Renal cortex interstitium (tissue), 11 donors: ENCODE results near the gene MRPL36. TPM values are rescaled to one million over a fixed set of nuclear protein-coding genes. Genes with fewer than 3 reads are reported as not detected.
"Not testable (repeated sequence)": the region's sequence is repeated elsewhere in the genome, so short reads cannot be mapped to it uniquely, and the experiment has no call there.

Experiments
- DNase-seq, 11 donors: peaks; one replicate each; pipeline ENCODE4 v3.0.0-alpha.2; 2013; ENCODE audit warnings: low read depth in 9 of 11, low spot score in 4 of 11; ENCODE audit errors: extremely low read depth in 1 of 11
- polyA plus RNA-seq, 3 donors: library from polyadenylated mRNA; unstranded; fragments of 120-200 nt; gene quantifications; one replicate each; pipeline ENCODE4 v1.2.1, GENCODE V29; 2013; ENCODE audit not compliant: insufficient read length in 3 of 3

MRPL36 gene
- polyA plus RNA-seq, 3 donors, result 34.1 to 45.8 (median 39.1) TPM

- no peak for DNase-seq
These were observed 5.7 kb upstream of the MRPL36 start for GRCh38 chr5:1805326-1805725.

- DNase-seq, result no peak
These were observed 4.5 kb upstream of the MRPL36 start for GRCh38 chr5:1804001-1804690.

GRCh38 chr5:1803192-1803591 is 3.6 kb upstream of the MRPL36 start:
- DNase-seq, result no peak

GRCh38 chr5:1801967-1802295 is 2.3 kb upstream of the MRPL36 start:
- DNase-seq, result no peak

GRCh38 chr5:1801222-1801966 is 1.8 kb upstream of the MRPL36 start, which contains the start of gene NDUFS6:
TSS of gene NDUFS6 (plus strand) at chr5:1801407. CDS start at chr5:1801418, 11 bp downstream.
- DNase-seq, result peak in 5 of 11 donors; percentile 49 to 64 (median 60)

GRCh38 chr5:1800472-1801221 is 1.0 kb upstream of the MRPL36 start:
- DNase-seq, result peak in 1 of 11 donors; percentile 38

GRCh38 chr5:1799110-1799601 is 481 bp downstream of the MRPL36 start:
- DNase-seq, result no peak

- DNase-seq, result not testable (repeated sequence)
These were observed 1.0 kb downstream of the MRPL36 start for GRCh38 chr5:1798589-1798988.

- DNase-seq, result no peak
These were observed 1.8 kb downstream of the MRPL36 start for GRCh38 chr5:1797855-1798254.

- no peak for DNase-seq
These were observed 2.4 kb downstream of the MRPL36 start for GRCh38 chr5:1797103-1797800.

GRCh38 chr5:1796371-1797102 is 3.1 kb downstream of the MRPL36 start:
- no peak for DNase-seq

- DNase-seq, result no peak
These were observed 3.7 kb downstream of the MRPL36 start for GRCh38 chr5:1795931-1796330.

GRCh38 chr5:1795506-1795905 is 4.1 kb downstream of the MRPL36 start:
- no peak for DNase-seq

- DNase-seq, result no peak
These were observed 4.7 kb downstream of the MRPL36 start for GRCh38 chr5:1794901-1795290.

GRCh38 chr5:1793966-1794900 is 5.4 kb downstream of the MRPL36 start:
- no peak for DNase-seq

- no peak for DNase-seq
These were observed 6.3 kb downstream of the MRPL36 start for GRCh38 chr5:1793301-1793740.

- no peak for DNase-seq
These were observed 6.8 kb downstream of the MRPL36 start for GRCh38 chr5:1792842-1793266.
